Muscle layer of colon (tissue), 2 donors: ENCODE data around the gene CLCN2.

Experiments
- H3K27ac ChIP-seq: one replicate; pipeline ENCODE4 v1.7.0; 2013; ENCODE audit warnings: low read depth, mild to moderate bottlenecking, low read length, moderate library complexity
- H3K27me3 ChIP-seq, 2 donors: one replicate each; pipeline ENCODE4 v1.7.0; 2013; ENCODE audit warnings: low read length in 2 of 2, mild to moderate bottlenecking in 2 of 2; ENCODE audit not compliant: insufficient read depth in 2 of 2, control insufficient read depth in 1 of 2
- H3K36me3 ChIP-seq: one replicate; pipeline ENCODE4 v1.7.0; 2013; ENCODE audit warnings: mild to moderate bottlenecking, low read length; ENCODE audit not compliant: insufficient read depth
- H3K4me1 ChIP-seq: one replicate; pipeline ENCODE4 v1.7.0; 2013; ENCODE audit warnings: mild to moderate bottlenecking, low read length; ENCODE audit not compliant: insufficient read depth
- H3K4me3 ChIP-seq, 2 donors: one replicate each; pipeline ENCODE4 v1.7.0; 2013; ENCODE audit warnings: low read length in 2 of 2, low read depth in 1 of 2, mild to moderate bottlenecking in 1 of 2, moderate library complexity in 1 of 2
- H3K9ac ChIP-seq: one replicate; pipeline ENCODE4 v1.7.0; 2013; ENCODE audit warnings: low read length
- H3K9me3 ChIP-seq: one replicate; pipeline ENCODE4 v1.7.0; 2013; ENCODE audit warnings: mild to moderate bottlenecking, low read length
- donor health status: abdominal sarcoma.
- donor health status: Adenocarcinoma of cecum.

Gene CLCN2

DNA sequence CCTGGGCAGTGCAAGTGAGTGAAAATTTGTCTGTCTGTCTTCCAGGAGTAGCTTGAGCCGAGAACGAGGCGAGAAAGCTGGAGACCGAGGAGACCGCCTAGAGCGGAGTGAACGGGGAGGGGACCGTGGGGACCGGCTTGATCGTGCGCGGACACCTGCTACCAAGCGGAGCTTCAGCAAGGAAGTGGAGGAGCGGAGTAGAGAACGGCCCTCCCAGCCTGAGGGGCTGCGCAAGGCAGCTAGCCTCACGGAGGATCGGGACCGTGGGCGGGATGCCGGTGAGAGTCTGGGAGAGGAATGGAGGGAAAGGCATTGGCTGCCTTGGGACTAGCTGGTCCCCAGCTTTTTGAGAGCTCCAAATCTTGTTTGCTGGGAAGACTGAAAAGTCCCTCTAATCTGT lies 34.2 kb downstream of the CLCN2 start:
- Histone ChIP-seq H3K36me3 (peaks cover 98% of the 10 kb centered on the region), H3K27ac (no peak overlapping the region), H3K27me3 (no peaks in the 10 kb centered on the region), H3K4me3 (no peak overlapping the region), H3K9ac (no peak overlapping the region), H3K9me3 (no peaks in the 10 kb centered on the region), H3K4me1 (no peaks in the 10 kb centered on the region)

- Histone ChIP-seq H3K4me3 (no peak overlapping the region), H3K27ac (no peak overlapping the region), H3K27me3 (no peaks in the 10 kb centered on the region), H3K4me1 (peaks cover 7% of the 10 kb centered on the region), H3K9ac (no peak overlapping the region), H3K36me3 (peaks cover 98% of the 10 kb centered on the region), H3K9me3 (no peaks in the 10 kb centered on the region)
These were observed 35.6 kb downstream of the CLCN2 start for GRCh38 chr3:184325715-184326369.

DNA sequence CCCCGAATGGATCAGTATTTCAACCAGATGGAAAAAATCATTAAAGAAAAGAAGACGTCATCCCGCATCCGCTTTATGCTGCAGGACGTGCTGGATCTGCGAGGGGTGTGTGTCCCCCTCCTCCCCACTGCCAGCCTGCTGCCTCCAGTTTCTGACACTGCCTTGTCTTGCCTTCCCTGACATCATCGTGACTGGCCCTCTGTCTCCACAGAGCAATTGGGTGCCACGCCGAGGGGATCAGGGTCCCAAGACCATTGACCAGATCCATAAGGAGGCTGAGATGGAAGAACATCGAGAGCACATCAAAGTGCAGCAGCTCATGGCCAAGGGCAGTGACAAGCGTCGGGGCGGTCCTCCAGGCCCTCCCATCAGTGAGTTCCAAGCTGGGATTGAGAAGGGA lies 36.1 kb downstream of the CLCN2 start:
- Histone ChIP-seq H3K4me3 (no peak overlapping the region), H3K27ac (no peak overlapping the region), H3K27me3 (no peaks in the 10 kb centered on the region), H3K9me3 (no peaks in the 10 kb centered on the region), H3K4me1 (peaks cover 13% of the 10 kb centered on the region), H3K36me3 (peaks cover 100% of the 10 kb centered on the region), H3K9ac (no peak overlapping the region)

DNA sequence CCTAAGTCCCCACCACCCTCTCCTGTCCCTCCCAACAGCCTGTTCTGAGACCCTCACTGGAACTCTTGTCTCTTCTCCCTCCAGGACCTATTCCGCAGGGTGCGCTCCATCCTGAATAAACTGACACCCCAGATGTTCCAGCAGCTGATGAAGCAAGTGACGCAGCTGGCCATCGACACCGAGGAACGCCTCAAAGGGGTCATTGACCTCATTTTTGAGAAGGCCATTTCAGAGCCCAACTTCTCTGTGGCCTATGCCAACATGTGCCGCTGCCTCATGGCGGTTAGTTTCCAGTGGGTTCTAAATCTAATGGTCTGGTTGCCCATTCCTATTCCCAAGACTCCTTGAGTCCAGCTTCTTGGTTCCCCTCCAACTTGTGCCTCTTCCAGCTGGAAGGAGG lies 37.7 kb downstream of the CLCN2 start:
- H3K4me3 ChIP-seq: no peak overlapping the region
- H3K36me3 ChIP-seq: peaks cover 84% of the 10 kb centered on the region
- H3K4me1 ChIP-seq: peaks cover 26% of the 10 kb centered on the region
- no peak overlapping the region for H3K9ac ChIP-seq
- H3K27ac ChIP-seq: no peak overlapping the region
- no peaks in the 10 kb centered on the region for H3K27me3 ChIP-seq
- H3K9me3 ChIP-seq: no peaks in the 10 kb centered on the region

GRCh38 chr3:184322731-184323487 lies 38.5 kb downstream of the CLCN2 start:
- H3K27me3 ChIP-seq: no peaks in the 10 kb centered on the region
- peaks cover 33% of the 10 kb centered on the region for H3K4me1 ChIP-seq
- no peaks in the 10 kb centered on the region for H3K9me3 ChIP-seq
- no peak overlapping the region for H3K4me3 ChIP-seq
- H3K36me3 ChIP-seq: peaks cover 78% of the 10 kb centered on the region
- H3K27ac ChIP-seq: no peak overlapping the region
- no peak overlapping the region for H3K9ac ChIP-seq

- peaks cover 77% of the 10 kb centered on the region for H3K36me3 ChIP-seq
- H3K27me3 ChIP-seq: no peaks in the 10 kb centered on the region
- no peak overlapping the region for H3K9ac ChIP-seq
- H3K4me3 ChIP-seq: no peak overlapping the region
- no peaks in the 10 kb centered on the region for H3K9me3 ChIP-seq
- H3K27ac ChIP-seq: no peak overlapping the region
- peaks cover 46% of the 10 kb centered on the region for H3K4me1 ChIP-seq
These were observed 39.7 kb downstream of the CLCN2 start for GRCh38 chr3:184321666-184322065.

DNA sequence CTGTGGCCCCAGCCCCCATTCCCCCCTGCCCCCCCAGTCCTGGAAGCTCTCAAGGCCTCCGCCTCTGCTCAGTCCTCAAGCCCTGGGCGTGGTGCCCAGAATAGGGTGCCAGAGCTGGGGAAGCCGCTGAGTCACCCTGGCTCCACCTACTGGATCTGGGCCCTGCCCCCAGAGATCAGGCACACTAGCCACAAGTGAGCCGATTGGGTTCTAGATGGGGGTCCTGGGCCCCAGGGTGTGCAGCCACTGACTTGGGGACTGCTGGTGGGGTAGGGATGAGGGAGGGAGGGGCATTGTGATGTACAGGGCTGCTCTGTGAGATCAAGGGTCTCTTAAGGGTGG lies 41.3 kb downstream of the CLCN2 start:
- no peaks in the 10 kb centered on the region for H3K27me3 ChIP-seq
- peak overlapping the region; percentile 94 for H3K27ac ChIP-seq
- peak overlapping the region in 1 of 2 donors; percentile 25 for H3K4me3 ChIP-seq
- peak overlapping the region; percentile 65 for H3K9ac ChIP-seq
- H3K4me1 ChIP-seq: peaks cover 54% of the 10 kb centered on the region
- H3K36me3 ChIP-seq: peaks cover 66% of the 10 kb centered on the region
- no peaks in the 10 kb centered on the region for H3K9me3 ChIP-seq

GRCh38 chr3:184317201-184317600 lies 44.2 kb downstream of the CLCN2 start:
- Histone ChIP-seq H3K9ac (peak overlapping the region; percentile 92), H3K9me3 (no peaks in the 10 kb centered on the region), H3K27me3 (no peaks in the 10 kb centered on the region), H3K36me3 (peaks cover 37% of the 10 kb centered on the region), H3K4me3 (peak overlapping the region in 1 of 2 donors; percentile 76), H3K4me1 (peaks cover 54% of the 10 kb centered on the region), H3K27ac (no peak overlapping the region)

GRCh38 chr3:184316792-184317191 lies 44.6 kb downstream of the CLCN2 start:
- peak overlapping the region; percentile 92 for H3K9ac ChIP-seq
- H3K27ac ChIP-seq: peak overlapping the region; percentile 99

DNA sequence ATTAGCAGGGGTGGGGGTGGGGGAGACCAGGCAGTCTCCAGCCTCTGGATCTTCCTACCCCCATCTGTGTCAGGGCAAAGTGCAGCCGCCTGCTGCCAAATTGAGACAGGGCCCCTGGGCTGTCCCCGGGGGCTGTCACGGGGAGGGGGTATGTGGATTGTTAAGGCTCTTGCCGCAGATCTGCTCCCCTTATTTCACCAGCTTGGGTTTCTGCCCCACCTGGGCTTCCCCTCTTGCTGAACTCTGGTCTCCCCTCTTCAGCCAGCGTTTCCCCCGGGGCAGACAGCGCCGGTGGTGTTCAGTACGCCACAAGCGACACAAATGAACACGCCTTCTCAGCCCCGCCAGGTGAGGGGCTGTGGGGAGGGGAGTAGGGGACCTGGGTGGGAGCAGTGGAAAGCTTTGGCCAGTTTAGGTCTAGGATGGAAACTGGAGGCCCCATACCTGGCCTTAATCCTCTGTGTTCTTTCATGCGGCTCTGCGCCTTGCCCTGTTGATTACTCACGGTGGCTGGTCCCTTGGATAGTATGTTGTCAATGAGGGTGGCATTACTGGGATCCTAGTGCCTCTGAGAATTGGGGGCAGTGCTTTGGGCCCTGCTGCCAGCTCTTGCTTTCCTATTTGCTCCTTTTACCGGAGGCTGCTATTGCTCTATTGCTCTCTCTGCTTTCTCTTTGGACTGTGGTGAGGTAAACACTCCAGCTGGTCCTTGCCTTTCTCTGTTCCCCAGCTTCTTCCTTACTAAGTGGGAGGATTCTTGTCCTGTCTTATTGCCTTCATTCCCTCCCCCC lies 45.3 kb downstream of the CLCN2 start:
- Histone ChIP-seq H3K36me3 (peaks cover 26% of the 10 kb centered on the region), H3K9ac (peak overlapping the region; percentile 92), H3K9me3 (no peaks in the 10 kb centered on the region), H3K27ac (peak overlapping the region; percentile 99), H3K4me1 (peaks cover 48% of the 10 kb centered on the region), H3K27me3 (no peaks in the 10 kb centered on the region), H3K4me3 (peak overlapping the region; percentile 72 to 76)

More at GRCh38 chr3:184316792-184317191, 44.6 kb downstream of the CLCN2 start:
- Histone ChIP-seq H3K9me3 (no peaks in the 10 kb centered on the region), H3K4me3 (peak overlapping the region; percentile 72 to 76), H3K4me1 (peaks cover 54% of the 10 kb centered on the region), H3K36me3 (peaks cover 33% of the 10 kb centered on the region), H3K27me3 (no peaks in the 10 kb centered on the region)

DNA sequence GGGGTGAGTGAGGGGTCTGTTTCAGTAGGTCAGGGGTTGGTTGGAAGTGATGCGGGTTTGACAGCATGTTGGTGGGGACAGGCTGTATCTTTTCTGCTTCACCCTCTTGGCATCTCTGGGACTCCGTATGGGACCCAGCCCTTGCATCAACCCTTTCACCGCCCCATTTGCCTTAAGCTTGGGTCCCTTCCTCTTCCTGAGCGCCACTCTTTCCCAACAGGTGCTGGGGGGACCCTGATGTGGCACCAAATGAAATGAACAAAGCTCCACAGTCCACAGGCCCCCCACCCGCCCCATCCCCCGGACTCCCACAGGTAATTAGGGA lies 45.9 kb downstream of the CLCN2 start:
- Histone ChIP-seq H3K4me3 (peak overlapping the region; percentile 72 to 76), H3K4me1 (peaks cover 44% of the 10 kb centered on the region)

More for the DNA sequence above, 45.9 kb downstream of the CLCN2 start:
- Histone ChIP-seq H3K36me3 (peaks cover 20% of the 10 kb centered on the region), H3K9ac (peak overlapping the region; percentile 92), H3K27me3 (no peaks in the 10 kb centered on the region), H3K27ac (peak overlapping the region; percentile 99), H3K9me3 (no peaks in the 10 kb centered on the region)
